Liver (tissue), 9 donors: ENCODE measurements around the gene RNF183. TPM values are rescaled to one million over a fixed set of nuclear protein-coding genes. Genes with fewer than 3 reads are reported as not detected.

Experiments
- DNase-seq: peaks from one replicate; pipeline ENCODE4 v3.0.0-alpha.2; 2017; ENCODE audit warnings: low spot score
- H3K27ac ChIP-seq, 2 donors: one replicate each; pipeline ENCODE4 v1.7.0; 2013; ENCODE audit warnings: inconsistent platforms in 2 of 2, low read length in 2 of 2, control low read depth in 1 of 2, low read depth in 1 of 2, mild to moderate bottlenecking in 1 of 2
- H3K27me3 ChIP-seq, 4 donors: one replicate each; pipeline versions ENCODE4 v1.6.1 to v1.7.0; 2013; ENCODE audit warnings: low read length in 3 of 4, inconsistent platforms in 1 of 4, mild to moderate bottlenecking in 1 of 4, moderate library complexity in 1 of 4; ENCODE audit not compliant: control insufficient read depth in 4 of 4, insufficient read depth in 4 of 4
- H3K36me3 ChIP-seq, 4 donors: one replicate each; pipeline versions ENCODE4 v1.6.1 to v1.7.0; 2013; ENCODE audit warnings: low read length in 3 of 4, mild to moderate bottlenecking in 3 of 4, low read depth in 1 of 4, moderate library complexity in 1 of 4; ENCODE audit not compliant: control insufficient read depth in 4 of 4, insufficient read depth in 3 of 4
- H3K4me1 ChIP-seq, 4 donors: one replicate each; pipeline versions ENCODE4 v1.6.1 to v1.7.0; 2013; ENCODE audit warnings: low read length in 3 of 4, mild to moderate bottlenecking in 3 of 4, moderate library complexity in 1 of 4; ENCODE audit not compliant: control insufficient read depth in 4 of 4, insufficient read depth in 4 of 4
- H3K4me3 ChIP-seq, 3 donors: one replicate each; pipeline versions ENCODE4 v1.6.1 to v1.7.0; 2013; ENCODE audit warnings: low read length in 3 of 3, control low read depth in 1 of 3, low read depth in 1 of 3, mild to moderate bottlenecking in 1 of 3
- H3K9ac ChIP-seq, 2 donors: one replicate each; pipeline ENCODE4 v1.7.0; 2013; ENCODE audit warnings: low read length in 2 of 2, mild to moderate bottlenecking in 2 of 2, moderate library complexity in 2 of 2, control low read depth in 1 of 2, low read depth in 1 of 2
- H3K9me3 ChIP-seq, 4 donors: one replicate each; pipeline versions ENCODE4 v1.6.1 to v1.7.0; 2013; ENCODE audit warnings: low read length in 3 of 4; ENCODE audit not compliant: control insufficient read depth in 4 of 4
- EGR1 ChIP-seq, 2 donors: IDR thresholded peaks; 2 replicates each; pipeline ENCODE4 v1.6.1; 2016 to 2018; ENCODE audit warnings: antibody characterized with exemption in 2 of 2, low read depth in 2 of 2
- FOXA1 ChIP-seq: IDR thresholded peaks from 2 replicates; pipeline ENCODE4 v1.6.1; 2016; ENCODE audit warnings: antibody characterized with exemption
- GABPA ChIP-seq, 2 donors: IDR thresholded peaks in 1 of 2; conservative IDR thresholded peaks in 1 of 2; 2 replicates each; pipeline ENCODE4 v1.6.1; 2016; ENCODE audit warnings: antibody characterized with exemption in 2 of 2, mild to moderate bottlenecking in 1 of 2, moderate library complexity in 1 of 2
- HNF4A ChIP-seq, 2 donors: conservative IDR thresholded peaks; 2 replicates each; pipeline ENCODE4 v1.6.1; 2016; ENCODE audit warnings: antibody characterized with exemption in 2 of 2, mild to moderate bottlenecking in 2 of 2
- HNF4G ChIP-seq: IDR thresholded peaks from 2 replicates; pipeline ENCODE4 v1.6.1; 2016; ENCODE audit warnings: antibody characterized with exemption
- JUND ChIP-seq, 2 donors: IDR thresholded peaks; 2 replicates each; pipeline ENCODE4 v1.6.1; 2016; ENCODE audit warnings: antibody characterized with exemption in 2 of 2
- NR2F2 ChIP-seq: IDR thresholded peaks from 2 replicates; pipeline ENCODE4 v1.6.1; 2016; ENCODE audit warnings: antibody characterized with exemption
- RAD21 ChIP-seq, 2 donors: IDR thresholded peaks; 2 replicates each; pipeline ENCODE4 v1.6.1; 2016; ENCODE audit warnings: antibody characterized with exemption in 2 of 2, mild to moderate bottlenecking in 2 of 2
- RXRA ChIP-seq, 2 donors: IDR thresholded peaks; 2 replicates each; pipeline ENCODE4 v1.6.1; 2017 to 2018; ENCODE audit warnings: antibody characterized with exemption in 2 of 2, mild to moderate bottlenecking in 1 of 2
- SP1 ChIP-seq: IDR thresholded peaks from 2 replicates; pipeline ENCODE4 v1.6.1; 2018; ENCODE audit warnings: antibody characterized with exemption, mild to moderate bottlenecking
- TAF1 ChIP-seq: conservative IDR thresholded peaks from 2 replicates; pipeline ENCODE4 v1.6.1; 2016; ENCODE audit warnings: antibody characterized with exemption, mild to moderate bottlenecking
- YY1 ChIP-seq: IDR thresholded peaks from 2 replicates; pipeline ENCODE4 v1.6.1; 2016; ENCODE audit warnings: antibody characterized with exemption, mild to moderate bottlenecking
- WGBS: extraction: QIAGEN DNeasy Blood & Tissue Kit; methylation state at CpG from one replicate; pipeline ENCODE4 v1.1.7; 2013; 5-methylcytosine and 5-hydroxymethylcytosine counted together
- polyA plus RNA-seq, 2 donors: library from polyadenylated mRNA; stranded (reverse) in 1 of 2; unstranded in 1 of 2; fragments of 200-250 nt in 1 of 2; fragments of >200 nt in 1 of 2; fragmentation: Nextera tagmentation in 1 of 2; extraction: Ambion mirVana in 1 of 2; gene quantifications; one replicate each; pipeline versions ENCODE4 v1.2.1 to v1.2.3, GENCODE V29; 2013 to 2015
- total RNA-seq, 2 donors: library from RNA; depleted of rRNA; stranded (reverse); fragments of >200 nt; gene quantifications; one replicate each; pipeline ENCODE4 v1.2.3, GENCODE V29; 2014
- TF ChIP-seq, protein P1 (sequence below): IDR thresholded peaks from 2 replicates; pipeline ENCODE4 v1.6.1; 2016; ENCODE audit warnings: antibody characterized with exemption
- TF ChIP-seq, protein P2 (sequence below): IDR thresholded peaks from 2 replicates; pipeline ENCODE4 v1.6.1; 2016; ENCODE audit warnings: antibody characterized with exemption
- TF ChIP-seq, protein P3 (sequence below): IDR thresholded peaks from 2 replicates; pipeline ENCODE4 v1.6.1; 2016; ENCODE audit warnings: antibody characterized with exemption
- TF ChIP-seq, protein P4 (sequence below): IDR thresholded peaks from 2 replicates; pipeline ENCODE4 v1.6.1; 2016; ENCODE audit warnings: antibody characterized with exemption, mild to moderate bottlenecking
- TF ChIP-seq, protein P5 (sequence below): fragments of 150-350 bp; IDR thresholded peaks from 2 replicates; pipeline ENCODE4 v1.5.1; 2017; ENCODE audit warnings: improper control_type of control experiment, low read depth, low read length; ENCODE audit not compliant: missing input control
- donor health status: healthy.
- donor health status: healthy.
- donor health status: healthy.
- donor health status: healthy.
- donor health status: healthy.

RNF183 gene
- total and polyA plus RNA-seq, 4 donors = 0.07 TPM; not detected in 3

DNA sequence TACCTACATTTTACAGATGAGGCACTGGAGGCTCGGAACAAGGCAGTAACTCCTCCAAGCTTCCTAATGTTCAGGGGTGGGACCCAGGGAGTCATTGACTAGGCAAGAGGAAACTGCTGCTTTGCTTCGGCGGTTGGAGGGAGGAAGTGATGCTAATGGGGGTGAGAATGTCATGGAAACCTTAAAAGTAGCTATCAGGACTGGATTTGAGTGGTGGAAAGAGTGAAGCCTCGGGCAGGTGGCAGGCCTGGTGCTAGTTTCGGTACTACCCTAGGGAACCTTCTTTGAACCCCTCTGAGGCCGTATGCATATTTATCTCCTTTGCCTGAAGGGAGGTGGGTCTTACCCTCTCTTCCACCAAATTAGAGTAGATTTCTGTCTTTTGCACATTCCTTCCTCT is 47.8 kb upstream of the RNF183 start:
- H3K27me3 ChIP-seq = no peaks in the 10 kb centered on the region
- no peak for TF ChIP-seq GABPA (IDR thresholded peaks at IDR 0.05 in 1 of 2, conservative IDR thresholded peaks at IDR 0.05 in 1 of 2)
- no peak for TF ChIP-seq JUND (IDR thresholded peaks at IDR 0.05)
- TF ChIP-seq, protein P1, sequence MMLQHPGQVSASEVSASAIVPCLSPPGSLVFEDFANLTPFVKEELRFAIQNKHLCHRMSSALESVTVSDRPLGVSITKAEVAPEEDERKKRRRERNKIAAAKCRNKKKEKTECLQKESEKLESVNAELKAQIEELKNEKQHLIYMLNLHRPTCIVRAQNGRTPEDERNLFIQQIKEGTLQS = no peak
- TF ChIP-seq, protein P2, sequence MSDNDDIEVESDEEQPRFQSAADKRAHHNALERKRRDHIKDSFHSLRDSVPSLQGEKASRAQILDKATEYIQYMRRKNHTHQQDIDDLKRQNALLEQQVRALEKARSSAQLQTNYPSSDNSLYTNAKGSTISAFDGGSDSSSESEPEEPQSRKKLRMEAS = no peak
- TF ChIP-seq HNF4A (conservative IDR thresholded peaks at IDR 0.05) = no peak
- no peak for TF ChIP-seq NR2F2
- TF ChIP-seq, protein P3, sequence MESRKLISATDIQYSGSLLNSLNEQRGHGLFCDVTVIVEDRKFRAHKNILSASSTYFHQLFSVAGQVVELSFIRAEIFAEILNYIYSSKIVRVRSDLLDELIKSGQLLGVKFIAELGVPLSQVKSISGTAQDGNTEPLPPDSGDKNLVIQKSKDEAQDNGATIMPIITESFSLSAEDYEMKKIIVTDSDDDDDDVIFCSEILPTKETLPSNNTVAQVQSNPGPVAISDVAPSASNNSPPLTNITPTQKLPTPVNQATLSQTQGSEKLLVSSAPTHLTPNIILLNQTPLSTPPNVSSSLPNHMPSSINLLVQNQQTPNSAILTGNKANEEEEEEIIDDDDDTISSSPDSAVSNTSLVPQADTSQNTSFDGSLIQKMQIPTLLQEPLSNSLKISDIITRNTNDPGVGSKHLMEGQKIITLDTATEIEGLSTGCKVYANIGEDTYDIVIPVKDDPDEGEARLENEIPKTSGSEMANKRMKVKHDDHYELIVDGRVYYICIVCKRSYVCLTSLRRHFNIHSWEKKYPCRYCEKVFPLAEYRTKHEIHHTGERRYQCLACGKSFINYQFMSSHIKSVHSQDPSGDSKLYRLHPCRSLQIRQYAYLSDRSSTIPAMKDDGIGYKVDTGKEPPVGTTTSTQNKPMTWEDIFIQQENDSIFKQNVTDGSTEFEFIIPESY = no peak
- no peak for TF ChIP-seq EGR1 (IDR thresholded peaks at IDR 0.05; ENCODE audit: low read depth in 2 of 2)
- TF ChIP-seq HNF4G = no peak
- TF ChIP-seq, protein P4, sequence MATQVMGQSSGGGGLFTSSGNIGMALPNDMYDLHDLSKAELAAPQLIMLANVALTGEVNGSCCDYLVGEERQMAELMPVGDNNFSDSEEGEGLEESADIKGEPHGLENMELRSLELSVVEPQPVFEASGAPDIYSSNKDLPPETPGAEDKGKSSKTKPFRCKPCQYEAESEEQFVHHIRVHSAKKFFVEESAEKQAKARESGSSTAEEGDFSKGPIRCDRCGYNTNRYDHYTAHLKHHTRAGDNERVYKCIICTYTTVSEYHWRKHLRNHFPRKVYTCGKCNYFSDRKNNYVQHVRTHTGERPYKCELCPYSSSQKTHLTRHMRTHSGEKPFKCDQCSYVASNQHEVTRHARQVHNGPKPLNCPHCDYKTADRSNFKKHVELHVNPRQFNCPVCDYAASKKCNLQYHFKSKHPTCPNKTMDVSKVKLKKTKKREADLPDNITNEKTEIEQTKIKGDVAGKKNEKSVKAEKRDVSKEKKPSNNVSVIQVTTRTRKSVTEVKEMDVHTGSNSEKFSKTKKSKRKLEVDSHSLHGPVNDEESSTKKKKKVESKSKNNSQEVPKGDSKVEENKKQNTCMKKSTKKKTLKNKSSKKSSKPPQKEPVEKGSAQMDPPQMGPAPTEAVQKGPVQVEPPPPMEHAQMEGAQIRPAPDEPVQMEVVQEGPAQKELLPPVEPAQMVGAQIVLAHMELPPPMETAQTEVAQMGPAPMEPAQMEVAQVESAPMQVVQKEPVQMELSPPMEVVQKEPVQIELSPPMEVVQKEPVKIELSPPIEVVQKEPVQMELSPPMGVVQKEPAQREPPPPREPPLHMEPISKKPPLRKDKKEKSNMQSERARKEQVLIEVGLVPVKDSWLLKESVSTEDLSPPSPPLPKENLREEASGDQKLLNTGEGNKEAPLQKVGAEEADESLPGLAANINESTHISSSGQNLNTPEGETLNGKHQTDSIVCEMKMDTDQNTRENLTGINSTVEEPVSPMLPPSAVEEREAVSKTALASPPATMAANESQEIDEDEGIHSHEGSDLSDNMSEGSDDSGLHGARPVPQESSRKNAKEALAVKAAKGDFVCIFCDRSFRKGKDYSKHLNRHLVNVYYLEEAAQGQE = no peak
- no peak for TF ChIP-seq RAD21 (IDR thresholded peaks at IDR 0.05)
- no peak for TF ChIP-seq RXRA (IDR thresholded peaks at IDR 0.05)
- no peak for TF ChIP-seq TAF1
- TF ChIP-seq FOXA1 = no peak
- TF ChIP-seq SP1 = no peak
- TF ChIP-seq, protein P5, sequence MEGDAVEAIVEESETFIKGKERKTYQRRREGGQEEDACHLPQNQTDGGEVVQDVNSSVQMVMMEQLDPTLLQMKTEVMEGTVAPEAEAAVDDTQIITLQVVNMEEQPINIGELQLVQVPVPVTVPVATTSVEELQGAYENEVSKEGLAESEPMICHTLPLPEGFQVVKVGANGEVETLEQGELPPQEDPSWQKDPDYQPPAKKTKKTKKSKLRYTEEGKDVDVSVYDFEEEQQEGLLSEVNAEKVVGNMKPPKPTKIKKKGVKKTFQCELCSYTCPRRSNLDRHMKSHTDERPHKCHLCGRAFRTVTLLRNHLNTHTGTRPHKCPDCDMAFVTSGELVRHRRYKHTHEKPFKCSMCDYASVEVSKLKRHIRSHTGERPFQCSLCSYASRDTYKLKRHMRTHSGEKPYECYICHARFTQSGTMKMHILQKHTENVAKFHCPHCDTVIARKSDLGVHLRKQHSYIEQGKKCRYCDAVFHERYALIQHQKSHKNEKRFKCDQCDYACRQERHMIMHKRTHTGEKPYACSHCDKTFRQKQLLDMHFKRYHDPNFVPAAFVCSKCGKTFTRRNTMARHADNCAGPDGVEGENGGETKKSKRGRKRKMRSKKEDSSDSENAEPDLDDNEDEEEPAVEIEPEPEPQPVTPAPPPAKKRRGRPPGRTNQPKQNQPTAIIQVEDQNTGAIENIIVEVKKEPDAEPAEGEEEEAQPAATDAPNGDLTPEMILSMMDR = no peak
- no peak for TF ChIP-seq YY1
- H3K9ac ChIP-seq = no peak overlapping the region
- H3K4me1 ChIP-seq = peaks cover 4 to 7% (median 5%) of the 10 kb centered on the region in 4 donors
- H3K4me3 ChIP-seq = no peak overlapping the region
- no peaks in the 10 kb centered on the region for H3K9me3 ChIP-seq
- H3K27ac ChIP-seq = no peak overlapping the region
- 60% methylated on average over 6 of the region's 6 CpGs for WGBS
- H3K36me3 ChIP-seq = no peaks in the 10 kb centered on the region
- DNase-seq = no peak
